DOHH2 (cell line): Measurements from ENCODE around the gene FEM1B.

Experiments
- EZH2phosphoT487 ChIP-seq: fragments of 200-600 bp; sonication (generic); IDR thresholded peaks from 2 replicates; pipeline ENCODE4 v1.6.1; 2017; ENCODE audit warnings: borderline replicate concordance, mild to moderate bottlenecking, antibody characterized with exemption, low read length, moderate library complexity, mixed read lengths
- TF ChIP-seq, protein P1 (sequence below): fragments of 200-600 bp; sonication (generic); IDR thresholded peaks from one replicate; pipeline ENCODE4 v1.5.1; 2014; ENCODE audit warnings: antibody characterized with exemption, mild to moderate bottlenecking, low read depth, low read length; ENCODE audit not compliant: poor library complexity, severe bottlenecking

DNA sequence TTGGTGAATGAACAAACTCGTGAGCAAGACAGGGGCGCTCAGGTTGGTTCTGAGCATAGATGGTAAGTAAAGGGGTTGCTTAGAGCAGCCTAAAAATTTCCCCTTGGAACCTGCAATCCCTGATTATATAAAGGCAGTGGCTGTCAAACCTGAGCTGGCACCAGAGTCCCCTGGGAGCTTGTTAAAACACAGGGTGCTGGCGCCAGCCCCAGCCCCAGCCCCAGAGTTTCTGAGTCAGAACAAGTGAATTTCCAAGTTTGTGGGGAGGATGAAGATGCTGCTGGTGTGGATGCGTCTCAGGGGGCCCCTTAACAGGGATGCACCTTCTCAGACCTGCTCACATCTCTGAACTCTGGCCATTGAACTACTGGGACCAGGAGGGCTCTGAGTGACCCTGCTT lies 48.2 kb downstream of the FEM1B start:
- TF ChIP-seq, protein P1, sequence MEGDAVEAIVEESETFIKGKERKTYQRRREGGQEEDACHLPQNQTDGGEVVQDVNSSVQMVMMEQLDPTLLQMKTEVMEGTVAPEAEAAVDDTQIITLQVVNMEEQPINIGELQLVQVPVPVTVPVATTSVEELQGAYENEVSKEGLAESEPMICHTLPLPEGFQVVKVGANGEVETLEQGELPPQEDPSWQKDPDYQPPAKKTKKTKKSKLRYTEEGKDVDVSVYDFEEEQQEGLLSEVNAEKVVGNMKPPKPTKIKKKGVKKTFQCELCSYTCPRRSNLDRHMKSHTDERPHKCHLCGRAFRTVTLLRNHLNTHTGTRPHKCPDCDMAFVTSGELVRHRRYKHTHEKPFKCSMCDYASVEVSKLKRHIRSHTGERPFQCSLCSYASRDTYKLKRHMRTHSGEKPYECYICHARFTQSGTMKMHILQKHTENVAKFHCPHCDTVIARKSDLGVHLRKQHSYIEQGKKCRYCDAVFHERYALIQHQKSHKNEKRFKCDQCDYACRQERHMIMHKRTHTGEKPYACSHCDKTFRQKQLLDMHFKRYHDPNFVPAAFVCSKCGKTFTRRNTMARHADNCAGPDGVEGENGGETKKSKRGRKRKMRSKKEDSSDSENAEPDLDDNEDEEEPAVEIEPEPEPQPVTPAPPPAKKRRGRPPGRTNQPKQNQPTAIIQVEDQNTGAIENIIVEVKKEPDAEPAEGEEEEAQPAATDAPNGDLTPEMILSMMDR, result no peak
- TF ChIP-seq EZH2phosphoT487, result no peak
